ENCODE results near the gene SCLT1. TPM values are rescaled to one million over a fixed set of nuclear protein-coding genes. Genes with fewer than 3 reads are reported as not detected.
"Not testable (repeated sequence)": the region's sequence is repeated elsewhere in the genome, so short reads cannot be mapped to it uniquely, and the experiment has no call there.

Gene SCLT1
- total RNA-seq, 1 donor from 2014 or later = 6.7 TPM

DNA sequence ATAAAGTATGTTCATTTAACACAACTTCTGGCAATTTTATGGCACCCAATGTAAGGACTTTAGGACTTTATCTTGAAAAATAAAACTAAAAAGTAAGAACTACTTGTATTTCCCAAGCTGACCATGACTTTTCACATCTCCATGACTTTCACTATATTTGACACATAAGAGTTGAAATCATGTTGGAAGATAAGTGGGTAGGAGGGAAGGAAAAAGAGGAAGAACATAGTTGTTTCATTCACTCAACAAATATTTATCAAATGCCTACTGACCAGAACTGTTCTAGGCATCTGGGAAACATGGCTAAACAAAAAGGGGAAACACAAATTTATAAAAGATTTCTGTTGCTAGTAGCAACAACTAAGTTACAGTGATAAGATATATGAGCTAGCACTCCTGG, 16.0 kb downstream of the SCLT1 start:
- DNase-seq (ENCODE audit: low read depth in 2 of 2) = no peak

DNA sequence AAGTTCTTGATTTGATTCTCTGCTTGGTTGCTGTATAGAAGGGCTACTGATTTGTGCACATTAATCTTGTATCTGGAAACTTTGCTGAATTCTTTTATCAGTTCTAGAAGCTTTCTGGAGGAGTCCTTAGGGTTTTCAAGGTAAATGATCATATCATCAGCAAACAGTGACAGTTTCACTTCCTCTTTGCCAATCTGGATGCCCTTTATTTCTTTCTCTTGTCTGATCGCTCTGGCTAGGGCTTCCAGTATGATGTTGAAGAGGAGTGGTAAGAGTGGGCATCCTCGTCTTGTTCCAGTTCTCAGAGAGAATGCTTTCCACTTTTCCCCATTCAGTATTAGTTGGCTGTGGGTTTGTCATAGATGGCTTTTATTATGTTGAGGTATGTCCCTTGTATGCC, 23.8 kb downstream of the SCLT1 start:
- DNase-seq (ENCODE audit: low read depth in 2 of 2) = not testable (repeated sequence)

DNA sequence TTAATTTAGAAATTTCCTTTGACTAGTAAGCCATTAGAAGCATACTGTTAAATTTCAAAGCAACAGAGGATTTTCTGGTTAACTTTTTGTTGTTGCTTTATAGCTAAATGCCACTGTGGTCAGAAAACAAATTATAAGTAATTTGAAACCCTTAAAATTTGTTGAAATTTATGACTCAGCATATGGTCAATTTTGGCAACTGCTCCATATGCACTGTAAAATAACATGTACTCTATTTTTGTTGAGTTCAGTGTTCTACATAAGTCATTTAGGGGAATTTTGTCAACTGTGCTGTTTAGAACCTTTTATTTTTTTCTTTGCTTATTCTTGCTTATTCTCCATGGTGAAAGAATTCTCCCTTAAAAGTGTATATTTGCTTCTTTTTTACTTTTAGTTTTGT, 28.6 kb downstream of the SCLT1 start:
- DNase-seq (ENCODE audit: low read depth in 2 of 2) = no peak

DNA sequence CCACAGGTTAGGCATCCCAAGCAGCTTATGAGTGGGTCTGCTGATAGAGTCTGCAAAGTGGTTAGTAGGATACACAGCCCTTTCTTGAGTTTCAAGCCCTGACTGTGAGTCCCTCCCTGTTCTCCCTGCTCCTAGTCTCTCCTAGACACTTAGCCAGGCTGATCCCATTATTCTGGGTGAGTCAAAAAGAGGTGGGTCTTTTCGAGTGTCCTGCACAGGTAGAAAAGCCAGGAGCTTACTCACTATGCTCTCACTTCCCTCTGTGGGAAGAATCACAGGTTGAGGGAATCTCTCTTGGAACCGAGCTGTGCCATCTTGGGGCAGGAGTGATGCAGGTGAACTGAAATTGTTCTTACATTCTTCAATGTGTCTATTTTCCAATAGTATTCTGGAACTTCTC, 29.7 kb downstream of the SCLT1 start:
- DNase-seq (ENCODE audit: low read depth in 2 of 2) = no peak

DNA sequence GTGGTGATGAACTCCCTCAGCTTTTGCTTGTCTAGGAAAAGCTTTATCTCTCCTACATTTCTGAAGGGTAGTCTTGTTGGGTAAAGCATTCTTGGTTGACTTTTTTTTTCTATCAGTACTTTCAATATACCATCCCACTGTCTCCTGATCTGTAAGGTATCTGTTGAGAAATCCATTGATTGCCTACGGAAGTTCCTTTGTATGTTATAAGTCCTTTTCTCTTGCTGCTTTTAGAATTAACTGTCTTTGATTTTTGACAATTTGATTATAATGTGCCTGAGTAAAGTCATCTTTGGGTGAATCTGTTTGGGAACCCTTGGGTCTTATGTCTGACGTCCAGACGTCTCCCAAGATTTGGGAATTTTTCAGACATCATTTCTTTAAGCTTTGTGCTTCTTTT, 30.8 kb downstream of the SCLT1 start:
- no peak for DNase-seq (ENCODE audit: low read depth in 2 of 2)

DNA sequence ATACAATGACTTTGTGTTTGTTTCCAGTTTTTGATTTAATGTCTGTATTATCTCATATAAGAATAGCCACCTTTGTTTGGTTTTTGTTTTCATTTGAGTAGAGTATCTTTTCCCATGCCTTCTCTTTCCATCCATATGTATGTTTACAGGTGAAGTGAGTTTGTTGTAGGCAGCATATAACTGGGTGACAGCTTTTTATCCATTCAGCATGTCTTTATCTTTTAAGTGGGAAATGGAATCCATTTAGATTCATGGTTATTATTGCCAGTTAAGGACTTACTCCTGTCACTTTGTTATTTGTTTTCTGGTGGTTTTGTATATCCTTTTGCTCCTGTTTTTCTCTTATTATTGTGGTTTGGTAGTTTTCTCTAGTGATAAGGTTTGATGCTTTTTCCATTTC, 34.3 kb downstream of the SCLT1 start:
- no peak for DNase-seq (ENCODE audit: low read depth in 2 of 2)

DNA sequence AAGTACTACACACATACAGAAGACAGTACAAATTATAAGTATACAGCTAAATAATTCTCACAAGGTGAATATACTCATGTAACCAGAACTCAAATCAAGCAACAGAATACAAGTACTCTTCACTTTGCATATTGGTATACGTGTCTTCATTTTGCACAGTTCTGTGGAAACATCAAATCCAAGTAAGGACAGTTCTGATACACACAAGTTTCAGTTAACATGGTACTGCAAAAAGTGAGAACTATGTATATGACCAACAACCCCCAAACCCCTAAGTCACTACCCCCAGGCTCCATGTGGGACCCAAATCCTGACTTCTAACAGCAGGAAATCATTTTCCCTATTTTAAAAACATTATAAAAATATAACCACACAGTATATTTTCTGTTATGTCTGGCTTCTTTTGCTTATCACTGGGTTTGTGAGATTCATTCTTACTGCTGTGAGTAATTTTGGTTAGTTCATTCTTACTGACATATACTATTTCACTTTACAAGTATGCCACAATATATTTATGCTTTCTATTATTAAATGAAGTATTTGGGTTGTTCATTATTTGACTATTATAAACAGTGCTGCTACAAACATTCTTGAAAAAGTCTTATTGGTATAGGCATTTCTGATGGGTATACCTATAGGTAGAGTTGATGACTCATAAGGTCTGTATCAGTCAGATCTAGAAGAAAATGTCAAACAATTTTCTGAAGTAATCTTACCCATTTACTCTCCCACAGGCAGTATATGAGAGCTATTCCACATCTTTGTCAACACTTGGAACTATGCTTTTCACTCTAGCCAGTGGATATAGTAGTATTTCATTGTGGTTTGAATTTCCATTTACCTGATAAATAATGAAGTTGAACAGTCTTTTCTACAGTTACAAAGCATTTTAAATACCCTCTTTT, 47.0 kb downstream of the SCLT1 start:
- DNase-seq (ENCODE audit: low read depth in 2 of 2) = no peak

DNA sequence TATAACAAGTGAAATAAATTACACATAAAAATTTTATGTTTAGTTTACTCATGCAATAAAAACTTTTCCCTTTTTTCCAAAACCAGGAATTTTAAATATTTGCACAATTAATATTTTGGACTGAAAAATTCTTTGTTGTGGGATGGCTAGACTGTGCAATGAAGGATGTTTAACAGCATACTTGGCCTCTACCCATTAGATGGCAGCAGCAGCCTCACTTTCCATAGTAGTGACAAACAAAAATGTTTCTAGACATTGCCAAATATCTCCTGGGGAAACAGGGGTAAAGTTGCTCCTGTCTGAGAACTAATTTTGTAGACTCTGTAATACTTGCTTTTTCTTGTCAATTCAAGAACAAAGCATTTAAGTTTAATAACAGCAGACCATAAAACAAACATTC, 49.8 kb downstream of the SCLT1 start:
- DNase-seq (ENCODE audit: low read depth in 2 of 2) = peak in 1 of 2 donors; percentile 37

DNA sequence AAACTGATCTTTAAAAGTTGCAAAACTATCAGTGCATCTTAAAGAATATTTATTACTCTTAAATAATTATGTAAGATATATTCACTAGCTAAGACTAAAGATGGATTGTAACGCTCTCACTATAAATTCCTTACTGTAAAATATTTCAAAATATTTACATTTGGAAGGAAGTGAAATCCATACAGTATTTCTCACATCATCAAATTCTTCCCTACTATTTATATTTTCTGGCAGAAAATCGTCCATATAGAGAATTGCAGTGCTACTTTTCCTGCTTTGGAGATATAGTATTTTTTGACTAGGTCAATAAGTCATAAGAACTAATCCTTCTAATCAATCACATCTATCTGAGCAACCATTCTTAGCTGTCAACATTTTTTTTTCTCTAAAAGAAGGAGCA, 52.9 kb downstream of the SCLT1 start:
- no peak for DNase-seq (ENCODE audit: low read depth in 2 of 2)

DNA sequence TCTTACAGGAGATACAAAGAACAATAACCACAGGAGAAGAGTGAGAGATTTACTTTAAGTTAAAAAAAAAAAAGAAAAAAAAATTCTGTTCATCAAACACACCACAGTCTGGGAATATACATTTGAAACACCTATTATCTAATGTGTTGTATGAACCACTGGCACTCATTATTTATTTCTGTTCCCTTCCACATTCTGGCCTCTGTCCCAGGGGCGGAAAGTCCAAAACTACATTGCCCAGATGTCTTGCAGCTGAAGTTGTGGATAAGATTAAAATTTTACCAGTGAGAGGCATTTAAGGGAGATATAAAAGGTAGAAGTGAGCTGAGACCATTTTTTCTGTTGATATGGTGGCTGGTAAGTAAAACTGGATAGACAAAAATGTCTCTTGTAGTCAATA, 56.2 kb downstream of the SCLT1 start:
- DNase-seq (ENCODE audit: low read depth in 2 of 2) = no peak

DNA sequence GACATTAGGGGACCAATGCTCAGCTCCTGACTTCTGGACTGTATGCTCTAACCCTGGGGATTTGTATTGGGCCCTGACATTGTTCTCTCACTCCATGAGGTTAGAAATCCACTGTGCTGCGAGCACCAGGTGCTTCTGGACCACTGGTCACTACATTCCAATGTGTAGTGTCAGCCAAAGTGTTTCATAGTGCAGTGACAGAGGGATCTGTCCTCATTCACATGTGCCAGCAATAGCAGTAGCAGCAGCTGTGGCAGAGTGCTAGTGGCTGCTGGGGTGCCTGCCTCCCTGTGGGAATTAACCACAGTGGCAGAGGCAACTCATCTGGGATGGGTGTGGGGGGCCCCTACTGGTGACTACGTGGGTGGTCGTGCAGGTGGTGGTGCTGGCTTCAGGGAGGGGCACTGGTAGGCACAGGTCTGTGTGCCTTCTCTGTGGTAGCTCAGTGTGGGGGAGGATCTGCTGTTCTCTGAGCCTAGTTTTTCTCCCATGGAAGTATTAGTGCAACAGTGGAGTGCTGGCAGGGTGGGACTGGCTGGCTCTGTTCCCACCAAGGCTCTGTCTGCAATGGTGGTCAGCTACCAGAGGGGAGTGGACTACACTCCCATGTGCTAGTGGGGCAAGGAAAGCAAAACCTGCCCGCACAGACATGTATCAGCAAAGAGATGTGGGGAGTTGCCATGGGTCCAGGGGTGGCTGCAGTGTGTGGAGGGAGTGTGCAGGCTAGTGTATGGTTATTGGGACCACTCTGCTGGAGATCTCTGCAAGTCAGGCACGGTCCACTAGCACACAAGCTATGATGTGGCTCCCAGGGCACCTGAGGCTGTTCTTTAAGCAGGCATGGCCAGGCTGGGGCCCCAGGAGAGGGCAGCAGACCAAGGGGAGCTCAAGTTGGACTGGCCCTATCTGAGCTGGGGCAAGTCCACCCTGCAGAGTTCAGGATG, 78.5 kb downstream of the SCLT1 start:
- DNase-seq (ENCODE audit: low read depth in 2 of 2) = no peak

DNA sequence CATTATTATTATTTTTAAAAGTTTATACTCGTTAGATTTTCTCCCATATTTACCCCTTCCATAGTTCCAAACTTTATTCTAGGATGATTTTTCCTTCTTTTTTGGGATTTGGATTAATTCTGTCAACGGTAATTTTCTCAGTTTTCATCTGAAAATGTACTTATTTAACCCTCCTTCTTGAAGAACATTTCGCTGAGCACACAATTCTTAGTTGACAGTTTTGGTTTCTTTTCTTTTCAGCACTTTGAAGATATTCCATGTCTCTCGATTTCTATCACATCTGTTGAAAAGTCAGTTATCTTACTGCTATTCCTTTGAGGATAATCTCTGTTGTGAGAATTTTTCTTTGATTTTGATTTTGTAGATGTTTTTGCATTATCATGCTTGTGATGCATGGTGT, 85.2 kb downstream of the SCLT1 start:
- DNase-seq (ENCODE audit: low read depth in 2 of 2) = no peak

DNA sequence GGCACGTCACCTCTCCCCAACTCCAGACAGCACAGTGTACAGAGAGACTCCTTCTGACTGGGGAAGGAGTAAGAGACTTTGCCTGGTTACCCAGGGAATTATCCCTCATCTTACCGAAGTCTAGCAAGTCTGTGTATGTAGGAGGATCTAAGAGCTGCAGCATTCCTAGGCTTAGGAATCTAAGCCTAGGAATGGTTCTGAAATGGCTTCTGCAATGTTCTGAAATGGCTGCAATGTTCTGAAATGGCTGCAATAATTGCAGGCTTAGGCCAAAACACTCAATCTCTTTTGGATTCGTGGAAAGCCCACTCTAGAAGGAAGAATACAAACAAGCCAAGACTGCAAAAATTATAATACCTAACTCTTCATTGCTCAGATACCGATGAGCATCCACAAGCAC, 106.4 kb downstream of the SCLT1 start:
- no peak for DNase-seq (ENCODE audit: low read depth in 2 of 2)

DNA sequence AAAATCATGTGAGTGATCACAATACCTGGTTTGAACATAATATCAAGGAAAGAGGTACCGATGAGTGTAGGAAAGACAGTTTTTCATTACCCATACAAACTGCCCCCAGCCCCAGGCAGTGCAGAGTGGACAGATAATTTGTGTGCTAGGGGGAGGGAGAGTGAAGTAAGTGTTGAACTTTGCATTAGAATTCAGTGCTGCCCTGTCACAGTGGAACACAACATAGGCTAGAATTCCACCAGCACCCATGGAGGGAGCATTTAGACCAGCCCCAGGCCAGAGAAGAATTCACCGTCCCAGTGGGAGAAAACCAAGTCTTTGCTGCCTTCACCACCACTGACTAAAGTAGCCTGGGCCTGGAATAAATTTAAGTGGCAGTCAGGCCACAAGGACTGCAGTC, 107.3 kb downstream of the SCLT1 start:
- no peak for DNase-seq (ENCODE audit: low read depth in 2 of 2)

DNA sequence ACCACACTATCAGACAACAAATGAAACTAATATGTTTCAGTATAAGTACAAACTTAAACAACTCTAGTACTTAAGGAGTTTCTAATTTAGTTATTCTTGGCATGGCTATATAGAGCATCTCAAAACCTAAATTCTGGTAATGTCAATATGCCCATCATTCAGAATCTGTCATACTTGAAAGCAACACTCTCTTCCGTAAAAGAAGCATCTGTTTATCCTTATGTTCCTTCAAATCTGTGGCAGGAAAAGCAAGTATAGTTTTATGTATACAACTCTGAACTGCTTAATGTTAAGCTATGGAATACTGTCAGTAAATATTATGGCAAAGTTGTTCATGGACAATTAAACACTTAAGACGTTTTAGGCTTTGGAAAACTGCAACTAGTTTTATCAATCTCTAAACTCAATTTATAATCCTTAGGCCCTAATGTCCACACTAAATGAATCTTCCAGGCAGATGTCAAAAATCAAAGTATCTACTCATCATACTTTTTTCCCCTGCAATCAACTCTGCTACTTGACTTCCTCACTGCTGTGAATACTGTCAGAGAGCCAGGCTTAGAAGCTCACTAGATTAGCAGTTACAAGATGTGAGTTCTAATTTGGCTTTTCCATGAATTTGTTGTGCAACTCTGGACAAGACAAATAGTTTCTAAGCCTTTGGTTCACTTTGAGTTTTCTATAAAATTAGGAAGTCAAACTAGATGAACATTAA, 109.4 kb downstream of the SCLT1 start:
- DNase-seq (ENCODE audit: low read depth in 2 of 2) = no peak

DNA sequence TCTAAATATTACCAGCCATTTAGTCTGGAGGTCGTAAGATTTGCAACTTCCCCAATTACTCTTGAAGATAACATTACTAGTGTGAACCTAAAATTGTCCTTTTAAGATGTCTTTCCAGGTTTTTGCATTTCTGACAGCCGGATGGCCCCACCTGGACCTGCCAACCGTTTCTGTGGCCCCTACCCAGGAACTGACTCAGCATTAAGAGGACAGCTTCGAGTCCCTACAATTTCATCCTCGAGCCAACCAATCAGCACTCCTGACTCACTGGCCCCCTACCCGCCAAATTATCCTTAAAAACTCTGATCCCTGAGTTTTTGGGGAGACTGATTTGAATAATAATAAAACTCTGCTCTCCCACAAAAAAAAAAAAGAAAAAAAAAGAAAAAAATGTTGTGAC, 112.0 kb downstream of the SCLT1 start:
- DNase-seq (ENCODE audit: low read depth in 2 of 2) = no peak

DNA sequence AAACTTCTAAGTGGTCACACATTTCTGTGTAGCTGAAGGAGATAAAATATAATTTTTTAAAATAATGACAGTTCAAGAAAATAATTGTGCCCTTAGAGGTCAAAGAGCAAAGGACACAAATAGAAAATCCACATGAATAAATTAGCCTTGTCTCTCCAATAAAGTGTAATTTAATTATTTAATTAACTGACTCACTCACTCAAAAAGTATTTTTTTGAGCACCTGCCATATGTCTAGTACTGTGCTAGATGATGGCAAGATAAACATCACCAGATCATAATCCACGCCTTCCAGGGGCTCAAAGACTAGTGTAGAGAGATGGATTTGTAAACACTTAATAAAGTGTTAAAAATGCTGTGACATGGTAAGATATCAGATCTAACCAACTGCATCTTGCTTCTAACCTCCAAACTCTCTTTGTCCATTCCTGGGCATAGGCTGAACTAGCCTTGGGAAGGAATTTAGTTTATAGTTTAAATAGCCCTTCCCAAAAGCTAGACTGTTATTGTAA, 112.5 kb downstream of the SCLT1 start:
- no peak for DNase-seq (ENCODE audit: low read depth in 2 of 2)

DNA sequence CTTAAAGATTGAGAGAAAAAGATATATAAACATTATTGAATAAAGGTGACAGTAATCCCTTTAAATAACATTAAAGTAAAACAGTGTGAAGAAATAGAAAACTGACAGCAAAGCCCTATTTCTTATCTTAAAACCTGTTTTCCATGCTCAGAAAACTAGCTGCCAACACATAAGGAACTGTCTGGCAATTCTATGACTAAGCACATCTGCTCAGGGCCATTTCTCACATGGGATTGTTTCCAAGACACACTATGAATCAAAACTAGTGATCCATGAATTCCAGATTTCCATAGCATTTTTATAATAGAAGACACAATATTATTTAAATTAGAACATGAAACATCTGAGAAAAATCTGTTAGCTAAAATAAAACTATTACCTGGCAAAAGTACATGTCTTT, 113.4 kb downstream of the SCLT1 start:
- DNase-seq (ENCODE audit: low read depth in 2 of 2) = peak; percentile 16 to 65

DNA sequence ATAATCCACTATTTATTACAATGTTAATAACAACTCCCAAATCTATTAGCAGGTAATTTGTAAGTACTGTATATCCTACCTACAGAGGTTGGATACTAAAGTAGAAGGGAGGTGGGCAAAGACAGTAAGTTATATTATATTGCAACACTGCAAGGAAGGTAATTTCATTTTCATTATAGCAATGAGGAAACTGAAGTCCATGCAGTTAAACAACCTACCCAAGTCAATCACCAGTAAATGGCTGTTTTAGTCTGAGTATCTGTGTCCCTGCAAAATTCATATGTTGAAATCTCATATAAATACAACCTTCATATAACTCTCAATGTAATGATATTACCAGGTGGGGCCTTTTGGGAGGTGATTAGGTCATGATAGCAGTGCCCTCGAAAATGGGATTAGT, 114.4 kb downstream of the SCLT1 start:
- DNase-seq (ENCODE audit: low read depth in 2 of 2) = no peak

DNA sequence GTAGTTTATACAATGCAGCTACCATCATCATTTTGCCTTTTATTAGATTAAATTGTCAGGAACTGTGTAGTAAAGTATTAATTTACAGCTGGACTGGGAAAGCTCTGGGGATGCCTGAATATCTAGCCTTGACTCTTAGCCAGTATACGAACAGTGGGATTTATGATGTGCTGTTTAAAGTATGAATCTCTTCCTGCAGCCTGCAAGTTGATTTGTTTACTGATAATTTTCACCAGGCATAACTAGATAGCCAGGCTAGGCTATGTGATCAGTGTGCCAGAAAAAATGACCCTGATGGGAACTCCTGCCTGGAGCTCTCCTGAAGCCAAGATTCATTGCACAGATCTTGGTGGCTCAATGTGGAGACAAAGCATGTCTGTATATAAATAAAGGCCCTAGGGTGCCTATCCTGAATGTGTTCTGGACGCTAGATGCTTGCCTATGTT, 119.2 kb downstream of the SCLT1 start:
- DNase-seq (ENCODE audit: low read depth in 2 of 2) = peak in 1 of 2 donors; percentile 5

DNA sequence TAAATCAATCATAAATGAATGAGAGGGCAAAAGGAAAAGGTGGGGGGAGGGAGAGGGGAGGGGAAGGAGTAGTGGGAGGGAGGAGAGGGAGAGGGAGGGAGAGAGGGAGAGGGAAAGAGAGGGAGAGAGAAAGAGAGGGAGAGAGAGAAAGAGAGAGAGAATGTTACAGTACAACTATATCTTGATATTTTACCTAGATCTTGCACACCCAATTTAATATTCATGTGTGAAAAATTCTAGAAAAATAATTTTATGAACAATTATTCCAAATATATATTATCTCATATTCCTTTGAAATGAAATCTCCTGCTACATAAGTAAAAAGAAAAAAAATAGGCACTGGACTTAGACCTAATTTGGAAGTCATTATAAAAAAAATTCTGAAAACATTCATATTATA, 120.0 kb downstream of the SCLT1 start:
- no peak for DNase-seq (ENCODE audit: low read depth in 2 of 2)

DNA sequence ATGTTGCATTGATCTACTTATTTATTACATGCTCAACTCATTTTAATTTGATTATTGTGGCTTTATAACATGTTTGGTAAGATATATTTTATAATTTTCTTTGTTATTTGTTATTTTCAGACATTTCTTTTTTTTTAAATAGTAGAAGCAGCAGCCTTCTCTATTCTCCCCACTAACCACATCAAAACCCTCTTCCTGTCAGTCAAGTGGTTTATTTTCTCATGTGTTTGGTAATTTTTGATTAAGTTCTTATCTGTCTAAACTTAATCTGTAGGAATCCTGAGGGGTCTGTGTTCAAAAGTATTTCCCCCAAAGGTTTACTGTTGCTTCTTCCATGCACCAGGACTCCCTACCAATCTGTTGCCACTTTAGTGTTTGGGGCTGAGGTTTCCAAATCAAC, 131.9 kb downstream of the SCLT1 start:
- no peak for DNase-seq (ENCODE audit: low read depth in 2 of 2)
